ENCODE data around the gene SFPQ. TPM values are rescaled to one million over a fixed set of nuclear protein-coding genes. Genes with fewer than 3 reads are reported as not detected.
"Not testable (repeated sequence)": the region's sequence is repeated elsewhere in the genome, so short reads cannot be mapped to it uniquely, and the experiment has no call there.

SFPQ gene
- total RNA-seq, 1 experiment from 2014 or later, result 440 TPM

GRCh38 chr1:35187816-35188342 lies 5.1 kb downstream of the SFPQ start:
- DNase-seq (ENCODE audit: low read depth), result no peak

GRCh38 chr1:35186239-35186638 lies 6.7 kb downstream of the SFPQ start:
- no peak for DNase-seq (ENCODE audit: low read depth)

- no peak for DNase-seq (ENCODE audit: low read depth)
These were observed 7.7 kb downstream of the SFPQ start for GRCh38 chr1:35185200-35185599.

GRCh38 chr1:35184495-35185199 lies 8.3 kb downstream of the SFPQ start:
- no peak for DNase-seq (ENCODE audit: low read depth)

- no peak for DNase-seq (ENCODE audit: low read depth)
These were observed 11.0 kb downstream of the SFPQ start for GRCh38 chr1:35181790-35182455.

GRCh38 chr1:35180776-35181374 lies 12.1 kb downstream of the SFPQ start:
- DNase-seq (ENCODE audit: low read depth), result no peak

GRCh38 chr1:35179908-35180307 lies 13.0 kb downstream of the SFPQ start:
- DNase-seq (ENCODE audit: low read depth), result no peak

GRCh38 chr1:35178874-35179380 lies 14.0 kb downstream of the SFPQ start:
- DNase-seq (ENCODE audit: low read depth), result no peak

GRCh38 chr1:35178295-35178695 lies 14.7 kb downstream of the SFPQ start:
- DNase-seq (ENCODE audit: low read depth), result no peak

GRCh38 chr1:35177237-35177786 lies 15.6 kb downstream of the SFPQ start:
- DNase-seq (ENCODE audit: low read depth), result no peak

- no peak for DNase-seq (ENCODE audit: low read depth)
These were observed 17.3 kb downstream of the SFPQ start for GRCh38 chr1:35175602-35176001.

- no peak for DNase-seq (ENCODE audit: low read depth)
These were observed 17.8 kb downstream of the SFPQ start for GRCh38 chr1:35175098-35175576.

GRCh38 chr1:35173909-35174540 lies 18.9 kb downstream of the SFPQ start:
- DNase-seq (ENCODE audit: low read depth), result no peak

GRCh38 chr1:35173491-35173890 lies 19.5 kb downstream of the SFPQ start:
- no peak for DNase-seq (ENCODE audit: low read depth)

GRCh38 chr1:35172022-35172421 lies 20.9 kb downstream of the SFPQ start:
- no peak for DNase-seq (ENCODE audit: low read depth)

- DNase-seq (ENCODE audit: low read depth), result no peak
These were observed 21.4 kb downstream of the SFPQ start for GRCh38 chr1:35171579-35171978.

GRCh38 chr1:35164893-35165292 lies 28.1 kb downstream of the SFPQ start:
- no peak for DNase-seq (ENCODE audit: low read depth)

GRCh38 chr1:35151220-35151619 lies 41.7 kb downstream of the SFPQ start:
- DNase-seq (ENCODE audit: low read depth), result no peak

- DNase-seq (ENCODE audit: low read depth), result not testable (repeated sequence)
These were observed 46.9 kb downstream of the SFPQ start for GRCh38 chr1:35145892-35146549.

GRCh38 chr1:35143737-35144508 lies 49.0 kb downstream of the SFPQ start:
- DNase-seq (ENCODE audit: low read depth), result no peak
